GM18951 (cell line): ENCODE results near the gene FASLG.

Experiments
- POLR2A ChIP-seq: IDR thresholded peaks from 4 replicates; pipeline ENCODE4 v1.6.1; 2011; ENCODE audit warnings: mild to moderate bottlenecking; ENCODE audit not compliant: insufficient read length, insufficient read depth; ENCODE audit errors: extremely low read depth
- in situ Hi-C: fragments of 300-500 bp; cut with MboI; formaldehyde crosslinking; loops from one replicate; pipeline ENCODE4 v1.12.0; 2022; ENCODE audit warnings: low sequenced_read_pairs, mixed read lengths, inconsistent platforms; ENCODE audit not compliant: unreplicated experiment

Gene FASLG

GRCh38 chr1:172704420-172705210 is 45.7 kb downstream of the FASLG start:
- in situ Hi-C loops = loop anchor here (25.0 kb wide), 2 partner anchors 92 to 717 kb away; no protein-coding TSS in a partner anchor
- no peak for TF ChIP-seq POLR2A

GRCh38 chr1:172708452-172708851 is 49.5 kb downstream of the FASLG start:
- TF ChIP-seq POLR2A = no peak
- in situ Hi-C loops = loop anchor here (25.0 kb wide), 2 partner anchors 96 to 721 kb away; no protein-coding TSS in a partner anchor

GRCh38 chr1:172711558-172711957 is 52.7 kb downstream of the FASLG start:
- in situ Hi-C loops = loop anchor here (10.0 to 25.0 kb wide), 3 partner anchors 99 to 724 kb away; no protein-coding TSS in a partner anchor
- no peak for TF ChIP-seq POLR2A

GRCh38 chr1:172713466-172713865 is 54.6 kb downstream of the FASLG start:
- no peak for TF ChIP-seq POLR2A
- in situ Hi-C loops = loop anchor here (10.0 to 25.0 kb wide), 3 partner anchors 101 to 726 kb away; no protein-coding TSS in a partner anchor
